ENCODE results near the gene PSMD9. TPM values are rescaled to one million over a fixed set of nuclear protein-coding genes. Genes with fewer than 3 reads are reported as not detected.
A peak's percentile ranks its signal among the peaks of the same experiment; 100 is the strongest.

PSMD9 gene
- total RNA-seq, 1 donor from 2014 or later: 43.0 TPM

- no peak for DNase-seq (ENCODE audit: extremely low spot score, unreplicated experiment)
- Mint-ChIP-seq H3K27ac (peak overlapping the region; percentile 24), H3K36me3 (peaks cover 19% of the 10 kb centered on the region), H3K4me1 (ENCODE audit: unreplicated experiment) (no peaks in the 10 kb centered on the region), H3K9me3 (no peaks in the 10 kb centered on the region), H3K4me3 (no peak overlapping the region), H3K27me3 (no peaks in the 10 kb centered on the region)
- TF ChIP-seq CTCF (conservative IDR thresholded peaks at IDR 0.05): no peak
Observed at GRCh38 chr12:121908702-121909101, 20.1 kb downstream of the PSMD9 start.

- Mint-ChIP-seq H3K4me3 (no peak overlapping the region), H3K27ac (no peak overlapping the region), H3K9me3 (no peaks in the 10 kb centered on the region), H3K36me3 (peaks cover 21% of the 10 kb centered on the region), H3K4me1 (ENCODE audit: unreplicated experiment) (no peaks in the 10 kb centered on the region), H3K27me3 (no peaks in the 10 kb centered on the region)
- DNase-seq (ENCODE audit: extremely low spot score, unreplicated experiment): no peak
- TF ChIP-seq CTCF (conservative IDR thresholded peaks at IDR 0.05): no peak
Observed at GRCh38 chr12:121911824-121912585, 23.4 kb downstream of the PSMD9 start.

- no peak for DNase-seq (ENCODE audit: extremely low spot score, unreplicated experiment)
- Mint-ChIP-seq H3K9me3 (no peaks in the 10 kb centered on the region), H3K4me3 (no peak overlapping the region), H3K27ac (no peak overlapping the region), H3K27me3 (no peaks in the 10 kb centered on the region), H3K4me1 (ENCODE audit: unreplicated experiment) (no peaks in the 10 kb centered on the region), H3K36me3 (peaks cover 20% of the 10 kb centered on the region)
- TF ChIP-seq CTCF (conservative IDR thresholded peaks at IDR 0.05): no peak
Observed at GRCh38 chr12:121915841-121916321, 27.3 kb downstream of the PSMD9 start.

- H3K4me3 Mint-ChIP-seq: no peak overlapping the region
- H3K36me3 Mint-ChIP-seq: peaks cover 25% of the 10 kb centered on the region
- no peaks in the 10 kb centered on the region for H3K27me3 Mint-ChIP-seq
- H3K9me3 Mint-ChIP-seq: no peaks in the 10 kb centered on the region
- DNase-seq (ENCODE audit: extremely low spot score, unreplicated experiment): no peak
- no peak overlapping the region for H3K27ac Mint-ChIP-seq
- TF ChIP-seq CTCF (conservative IDR thresholded peaks at IDR 0.05): peak; percentile 59
- H3K4me1 Mint-ChIP-seq (ENCODE audit: unreplicated experiment): no peaks in the 10 kb centered on the region
Observed at GRCh38 chr12:121916719-121917118, 28.1 kb downstream of the PSMD9 start.

GRCh38 chr12:121917950-121918678, 29.5 kb downstream of the PSMD9 start, which contains the start of gene CFAP251:
TSS of gene CFAP251 (plus strand) at chr12:121918592. CDS start at chr12:121921306, 2,714 bp downstream.
- no peaks in the 10 kb centered on the region for H3K4me1 Mint-ChIP-seq (ENCODE audit: unreplicated experiment)
- H3K36me3 Mint-ChIP-seq: peaks cover 21% of the 10 kb centered on the region
- H3K27ac Mint-ChIP-seq: peak within 1 kb of the TSS; percentile 84
- peak; percentile 74 for TF ChIP-seq CTCF (conservative IDR thresholded peaks at IDR 0.05)
- DNase-seq (ENCODE audit: extremely low spot score, unreplicated experiment): peak; percentile 85
- H3K4me3 Mint-ChIP-seq: peak within 1 kb of the TSS; percentile 83
- no peaks in the 10 kb centered on the region for H3K27me3 Mint-ChIP-seq
- H3K9me3 Mint-ChIP-seq: no peaks in the 10 kb centered on the region

All from type B pancreatic cell (in vitro differentiated cells).